Measurements from ENCODE around the gene NUDT14. TPM values are rescaled to one million over a fixed set of nuclear protein-coding genes. Genes with fewer than 3 reads are reported as not detected.

NUDT14 gene
- total RNA-seq (2021; ENCODE audit: unreplicated experiment) (75.3 TPM), Bru-seq, nascent RNA (percentile 61 among the genes with signal in this experiment), BruChase-seq, experiment 1, labeled RNA remaining after a 2-hour chase (percentile 75 among the genes with signal in this experiment), BruChase-seq, experiment 2, labeled RNA remaining after a 6-hour chase (percentile 87 among the genes with signal in this experiment)
- polyA plus RNA-seq (2012; ENCODE audit: insufficient read length), result 86.7 TPM
- long read RNA-seq, transcript NUDT14-206 (5 exons, 1,042 nt), result minor isoform, 5 of 49 reads
- long read RNA-seq, transcript NUDT14-202 (5 exons, 845 nt), result major isoform, 29 of 49 reads
- long read RNA-seq, partial matches to known transcripts, result 3 of 49 reads
- long read RNA-seq, other reads (novel, unspliced or antisense), result 12 of 49 reads

DNA sequence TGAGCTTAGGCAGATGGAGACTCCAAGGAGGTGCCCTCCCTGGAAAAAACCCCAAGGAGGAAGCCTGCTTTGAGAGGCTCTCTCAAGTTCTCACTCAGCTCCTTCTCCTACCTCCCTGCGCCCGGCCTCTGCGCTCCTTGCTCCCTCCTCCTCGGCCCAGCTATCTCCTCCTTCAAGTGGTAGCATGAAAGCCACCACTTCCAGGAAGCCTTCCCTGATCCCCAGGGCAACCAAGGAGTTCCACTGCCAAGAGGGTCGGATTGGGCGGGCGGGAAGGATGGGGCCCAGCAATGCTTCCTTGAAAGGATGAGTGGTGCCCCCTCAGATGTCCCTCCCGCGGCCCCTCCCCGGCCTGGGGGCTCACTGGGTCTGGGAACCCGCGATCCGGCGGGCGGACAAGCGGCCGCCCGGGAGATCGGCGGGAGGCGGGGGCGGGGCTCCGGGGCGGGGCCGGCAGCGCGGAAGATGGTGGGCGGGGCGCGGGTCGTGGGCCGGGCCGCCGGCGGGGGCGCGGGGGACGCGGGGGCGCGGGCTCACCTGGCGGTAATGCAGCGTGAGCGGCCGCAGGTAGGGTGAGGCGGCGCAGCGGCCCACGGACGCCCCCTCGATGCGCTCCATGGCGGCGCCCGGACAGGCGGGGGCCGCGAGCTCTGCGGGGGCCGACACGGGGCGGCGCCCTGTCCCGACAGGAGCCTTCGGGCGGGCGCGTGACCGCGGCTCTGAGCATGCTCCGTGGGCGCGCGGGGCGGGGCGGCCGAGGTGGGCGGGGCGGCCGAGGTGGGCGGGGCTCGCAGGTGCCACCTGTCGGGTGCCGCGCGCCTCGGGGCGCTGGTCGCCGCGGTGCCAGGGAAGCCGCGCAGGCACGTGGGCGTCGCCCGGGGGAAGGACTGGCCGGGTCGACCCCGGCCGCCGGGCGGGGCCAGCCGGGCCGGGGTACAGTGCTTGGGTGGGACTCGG lies at the start of gene NUDT14:
Gene NUDT14, minus strand, starts transcription at position 721 of the 957 bp plus-strand sequence. Its CDS starts 103 bp downstream, at position 618.
- ATAC-seq (peak; percentile 85), DNase-seq (ENCODE audit: low read depth, low spot score) (no peak)
- H3K27me3 ChIP-seq (ENCODE audit: control insufficient read depth, insufficient read depth, low read length), result no peaks in the 10 kb centered on the region
- H3K9me3 ChIP-seq (ENCODE audit: control insufficient read depth, insufficient read depth, low read depth, low read length), result no peaks in the 10 kb centered on the region
- H3K36me3 ChIP-seq (ENCODE audit: control insufficient read depth, insufficient read depth, low read length), result no peaks in the 10 kb centered on the region
- in situ Hi-C loops (cut with HindIII; ENCODE audit: low pct_unique_long_range_greater_than_20kb, low sequenced_read_pairs) (no loop called here), intact Hi-C loops (cut with micrococcal nuclease; ENCODE audit: unreplicated experiment) (no loop called here)
- peak within 1 kb of the TSS; percentile 76 for H3K27ac ChIP-seq (ENCODE audit: low read length)
- TF ChIP-seq, protein P1, sequence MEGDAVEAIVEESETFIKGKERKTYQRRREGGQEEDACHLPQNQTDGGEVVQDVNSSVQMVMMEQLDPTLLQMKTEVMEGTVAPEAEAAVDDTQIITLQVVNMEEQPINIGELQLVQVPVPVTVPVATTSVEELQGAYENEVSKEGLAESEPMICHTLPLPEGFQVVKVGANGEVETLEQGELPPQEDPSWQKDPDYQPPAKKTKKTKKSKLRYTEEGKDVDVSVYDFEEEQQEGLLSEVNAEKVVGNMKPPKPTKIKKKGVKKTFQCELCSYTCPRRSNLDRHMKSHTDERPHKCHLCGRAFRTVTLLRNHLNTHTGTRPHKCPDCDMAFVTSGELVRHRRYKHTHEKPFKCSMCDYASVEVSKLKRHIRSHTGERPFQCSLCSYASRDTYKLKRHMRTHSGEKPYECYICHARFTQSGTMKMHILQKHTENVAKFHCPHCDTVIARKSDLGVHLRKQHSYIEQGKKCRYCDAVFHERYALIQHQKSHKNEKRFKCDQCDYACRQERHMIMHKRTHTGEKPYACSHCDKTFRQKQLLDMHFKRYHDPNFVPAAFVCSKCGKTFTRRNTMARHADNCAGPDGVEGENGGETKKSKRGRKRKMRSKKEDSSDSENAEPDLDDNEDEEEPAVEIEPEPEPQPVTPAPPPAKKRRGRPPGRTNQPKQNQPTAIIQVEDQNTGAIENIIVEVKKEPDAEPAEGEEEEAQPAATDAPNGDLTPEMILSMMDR (IDR thresholded peaks at IDR 0.05), result no peak; the same call in 1 of the 2 replicates
- TF ChIP-seq TCF7L2 (IDR thresholded peaks at IDR 0.05; ENCODE audit: low read depth, low read length), result no peak
- no peak for TF ChIP-seq SIN3A (IDR thresholded peaks at IDR 0.05; ENCODE audit: borderline replicate concordance, insufficient read depth, low read depth, low read length)
- TF ChIP-seq, protein P2, sequence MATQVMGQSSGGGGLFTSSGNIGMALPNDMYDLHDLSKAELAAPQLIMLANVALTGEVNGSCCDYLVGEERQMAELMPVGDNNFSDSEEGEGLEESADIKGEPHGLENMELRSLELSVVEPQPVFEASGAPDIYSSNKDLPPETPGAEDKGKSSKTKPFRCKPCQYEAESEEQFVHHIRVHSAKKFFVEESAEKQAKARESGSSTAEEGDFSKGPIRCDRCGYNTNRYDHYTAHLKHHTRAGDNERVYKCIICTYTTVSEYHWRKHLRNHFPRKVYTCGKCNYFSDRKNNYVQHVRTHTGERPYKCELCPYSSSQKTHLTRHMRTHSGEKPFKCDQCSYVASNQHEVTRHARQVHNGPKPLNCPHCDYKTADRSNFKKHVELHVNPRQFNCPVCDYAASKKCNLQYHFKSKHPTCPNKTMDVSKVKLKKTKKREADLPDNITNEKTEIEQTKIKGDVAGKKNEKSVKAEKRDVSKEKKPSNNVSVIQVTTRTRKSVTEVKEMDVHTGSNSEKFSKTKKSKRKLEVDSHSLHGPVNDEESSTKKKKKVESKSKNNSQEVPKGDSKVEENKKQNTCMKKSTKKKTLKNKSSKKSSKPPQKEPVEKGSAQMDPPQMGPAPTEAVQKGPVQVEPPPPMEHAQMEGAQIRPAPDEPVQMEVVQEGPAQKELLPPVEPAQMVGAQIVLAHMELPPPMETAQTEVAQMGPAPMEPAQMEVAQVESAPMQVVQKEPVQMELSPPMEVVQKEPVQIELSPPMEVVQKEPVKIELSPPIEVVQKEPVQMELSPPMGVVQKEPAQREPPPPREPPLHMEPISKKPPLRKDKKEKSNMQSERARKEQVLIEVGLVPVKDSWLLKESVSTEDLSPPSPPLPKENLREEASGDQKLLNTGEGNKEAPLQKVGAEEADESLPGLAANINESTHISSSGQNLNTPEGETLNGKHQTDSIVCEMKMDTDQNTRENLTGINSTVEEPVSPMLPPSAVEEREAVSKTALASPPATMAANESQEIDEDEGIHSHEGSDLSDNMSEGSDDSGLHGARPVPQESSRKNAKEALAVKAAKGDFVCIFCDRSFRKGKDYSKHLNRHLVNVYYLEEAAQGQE (IDR thresholded peaks at IDR 0.05; ENCODE audit: insufficient read depth in 1 of 2, low read depth in 2 of 2, low read length in 1 of 2), result no peak
- no peak; the same call in 1 of the 2 replicates for TF ChIP-seq POLR2AphosphoS5 (IDR thresholded peaks at IDR 0.05; ENCODE audit: low read depth, low read length)
- ChIA-PET POLR2A (no interaction called here), CTCF (interaction anchor here (0.6 to 1.2 kb wide), 5 partner anchors 8 to 1076 kb away, joined by 3 to 6 read pairs (median 3); no protein-coding TSS in a partner anchor)
- no peaks in the 10 kb centered on the region; the same call in 1 of the 2 replicates for H3K4me1 ChIP-seq (ENCODE audit: control insufficient read depth, insufficient read depth, low read length)
- H3K4me3 ChIP-seq (ENCODE audit: low read depth in 2 of 2, low read length in 2 of 2), result peak within 1 kb of the TSS; percentile 50 to 68
- no TSS peak for BruUV-seq (replicated peaks)

DNA sequence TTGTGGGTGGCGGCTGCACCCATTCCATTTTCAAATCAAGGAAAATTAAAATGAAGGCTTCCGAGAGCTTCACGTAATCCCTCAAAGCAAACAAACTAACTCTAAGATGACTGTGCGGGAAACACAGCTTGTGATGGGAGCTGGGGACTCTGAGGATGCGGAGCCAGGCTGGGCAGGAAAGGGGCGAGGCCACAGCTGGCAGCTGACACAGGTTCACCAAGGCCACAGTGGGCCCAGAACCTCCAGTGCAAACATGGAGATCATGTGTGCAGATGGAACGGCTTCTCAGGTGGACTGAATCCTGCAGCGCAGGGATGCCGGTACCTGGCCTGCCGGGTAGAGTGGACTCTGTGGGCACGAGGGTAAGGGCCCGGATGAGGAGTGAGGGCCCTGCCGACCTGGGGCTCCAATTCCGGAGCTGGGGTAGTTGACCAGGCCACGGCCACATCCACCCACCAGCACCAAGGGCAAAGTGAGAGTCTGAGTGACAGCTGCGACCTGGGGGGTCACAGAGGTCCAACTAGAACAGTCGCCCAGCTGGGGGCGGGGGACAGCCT lies 48.1 kb upstream of the NUDT14 start:
- intact Hi-C loops (cut with micrococcal nuclease; ENCODE audit: unreplicated experiment), result no loop called here
- Histone ChIP-seq H3K27me3 (ENCODE audit: control insufficient read depth, insufficient read depth, low read length) (no peaks in the 10 kb centered on the region), H3K9me3 (ENCODE audit: control insufficient read depth, insufficient read depth, low read depth, low read length) (no peaks in the 10 kb centered on the region), H3K4me1 (ENCODE audit: control insufficient read depth, insufficient read depth, low read length) (no peaks in the 10 kb centered on the region), H3K36me3 (ENCODE audit: control insufficient read depth, insufficient read depth, low read length) (no peaks in the 10 kb centered on the region), H3K4me3 (ENCODE audit: low read depth in 2 of 2, low read length in 2 of 2) (no peak overlapping the region), H3K27ac (ENCODE audit: low read length) (no peak overlapping the region)
- TF ChIP-seq, protein P1 (IDR thresholded peaks at IDR 0.05), result no peak
- TF ChIP-seq POLR2AphosphoS5 (IDR thresholded peaks at IDR 0.05; ENCODE audit: low read depth, low read length), result no peak
- TF ChIP-seq, protein P2 (IDR thresholded peaks at IDR 0.05; ENCODE audit: insufficient read depth in 1 of 2, low read depth in 2 of 2, low read length in 1 of 2), result no peak
- TF ChIP-seq TCF7L2 (IDR thresholded peaks at IDR 0.05; ENCODE audit: low read depth, low read length), result no peak
- no peak for TF ChIP-seq SIN3A (IDR thresholded peaks at IDR 0.05; ENCODE audit: borderline replicate concordance, insufficient read depth, low read depth, low read length)
- BruUV-seq (replicated peaks), result no TSS peak
- in situ Hi-C loops (cut with HindIII; ENCODE audit: low pct_unique_long_range_greater_than_20kb, low sequenced_read_pairs), result no loop called here
- DNase-seq (ENCODE audit: low read depth, low spot score), result no peak
- ATAC-seq, result no peak
- ChIA-PET CTCF (no interaction called here), POLR2A (no interaction called here)
